ENCODE measurements around the gene E2F1.

Gene E2F1

GRCh38 chr20:33654680-33655161 lies 31.5 kb downstream of the E2F1 start:
- Histone ChIP-seq H3K27ac (no peak overlapping the region), H3K9ac (no peak overlapping the region), H3K4me1 (peaks cover 11% of the 10 kb centered on the region), H3K9me3 (ENCODE audit: control insufficient read depth, low read length) (no peaks in the 10 kb centered on the region), H3K4me3 (ENCODE audit: low read depth, low read length) (no peak overlapping the region), H3K4me2 (ENCODE audit: low read length) (no peak overlapping the region), H2AFZ (no peak overlapping the region), H3K27me3 (ENCODE audit: control insufficient read depth, insufficient read depth, low read length) (no peaks in the 10 kb centered on the region), H3K36me3 (ENCODE audit: control insufficient read depth, insufficient read depth, low read length) (no peaks in the 10 kb centered on the region), H3K79me2 (no peaks in the 10 kb centered on the region)
- TF ChIP-seq CTCF (IDR thresholded peaks at IDR 0.05) = no peak

- Histone ChIP-seq H3K4me2 (ENCODE audit: low read length) (no peak overlapping the region), H2AFZ (no peak overlapping the region), H3K9me3 (ENCODE audit: control insufficient read depth, low read length) (no peaks in the 10 kb centered on the region), H3K79me2 (no peaks in the 10 kb centered on the region), H3K36me3 (ENCODE audit: control insufficient read depth, insufficient read depth, low read length) (no peaks in the 10 kb centered on the region), H3K4me3 (ENCODE audit: low read depth, low read length) (no peak overlapping the region), H3K4me1 (peaks cover 11% of the 10 kb centered on the region), H3K27ac (no peak overlapping the region), H3K27me3 (ENCODE audit: control insufficient read depth, insufficient read depth, low read length) (no peaks in the 10 kb centered on the region), H3K9ac (no peak overlapping the region)
- TF ChIP-seq CTCF (IDR thresholded peaks at IDR 0.05) = no peak
Observed at GRCh38 chr20:33653900-33654596, 32.1 kb downstream of the E2F1 start.

DNA sequence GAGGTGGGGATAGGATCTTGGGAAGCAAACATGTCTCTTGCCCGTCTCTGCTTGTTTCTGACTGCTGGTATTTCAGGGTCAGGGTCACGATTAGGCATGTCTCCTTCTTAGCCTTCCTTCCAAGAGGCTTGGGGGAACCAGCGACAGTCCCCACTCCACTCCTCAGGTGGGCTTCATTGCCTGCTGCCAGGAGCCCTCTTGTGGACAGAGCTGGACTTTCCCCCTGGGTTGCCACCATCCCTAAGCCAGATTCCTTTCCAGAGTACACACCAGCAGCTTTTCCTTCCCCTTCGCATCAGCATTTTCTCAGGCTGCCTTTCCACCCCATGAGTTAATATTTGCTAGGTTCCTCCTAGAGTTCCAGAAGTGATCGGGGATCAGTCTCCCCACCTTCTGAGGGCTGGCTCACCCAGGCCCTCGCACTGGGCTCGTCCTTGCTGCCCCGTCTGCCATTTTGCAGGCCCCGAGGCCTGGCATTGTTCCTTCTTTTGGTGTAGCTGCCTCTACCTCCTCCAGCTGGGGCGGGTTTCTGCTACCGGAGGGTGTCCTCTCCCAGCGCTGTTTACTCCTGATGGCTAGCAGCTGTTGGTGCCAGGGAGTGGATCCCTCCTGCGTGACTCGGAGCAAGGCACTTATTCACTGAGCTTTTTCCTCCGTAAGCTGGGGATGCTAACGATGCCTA lies 32.8 kb downstream of the E2F1 start:
- TF ChIP-seq CTCF (IDR thresholded peaks at IDR 0.05) = peak; percentile 74
- no peak overlapping the region for H3K4me3 ChIP-seq (ENCODE audit: low read depth, low read length)
- H3K4me2 ChIP-seq (ENCODE audit: low read length) = no peak overlapping the region
- peaks cover 11% of the 10 kb centered on the region for H3K4me1 ChIP-seq
- peak overlapping the region; percentile 46 for H2AFZ ChIP-seq
- peak overlapping the region; percentile 11 for H3K9ac ChIP-seq
- H3K27ac ChIP-seq = no peak overlapping the region
- no peaks in the 10 kb centered on the region for H3K9me3 ChIP-seq (ENCODE audit: control insufficient read depth, low read length)
- no peaks in the 10 kb centered on the region for H3K36me3 ChIP-seq (ENCODE audit: control insufficient read depth, insufficient read depth, low read length)
- no peaks in the 10 kb centered on the region for H3K27me3 ChIP-seq (ENCODE audit: control insufficient read depth, insufficient read depth, low read length)
- H3K79me2 ChIP-seq = no peaks in the 10 kb centered on the region

- no peak for TF ChIP-seq CTCF (IDR thresholded peaks at IDR 0.05)
- Histone ChIP-seq H3K9ac (no peak overlapping the region), H3K27me3 (ENCODE audit: control insufficient read depth, insufficient read depth, low read length) (no peaks in the 10 kb centered on the region), H3K4me3 (ENCODE audit: low read depth, low read length) (no peak overlapping the region), H3K9me3 (ENCODE audit: control insufficient read depth, low read length) (no peaks in the 10 kb centered on the region), H3K36me3 (ENCODE audit: control insufficient read depth, insufficient read depth, low read length) (no peaks in the 10 kb centered on the region), H3K4me2 (ENCODE audit: low read length) (no peak overlapping the region), H2AFZ (no peak overlapping the region), H3K79me2 (no peaks in the 10 kb centered on the region), H3K27ac (no peak overlapping the region), H3K4me1 (peaks cover 11% of the 10 kb centered on the region)
Observed at GRCh38 chr20:33651562-33652048, 34.6 kb downstream of the E2F1 start.
